Measurements from ENCODE around the gene SLITRK3.

SLITRK3 gene

DNA sequence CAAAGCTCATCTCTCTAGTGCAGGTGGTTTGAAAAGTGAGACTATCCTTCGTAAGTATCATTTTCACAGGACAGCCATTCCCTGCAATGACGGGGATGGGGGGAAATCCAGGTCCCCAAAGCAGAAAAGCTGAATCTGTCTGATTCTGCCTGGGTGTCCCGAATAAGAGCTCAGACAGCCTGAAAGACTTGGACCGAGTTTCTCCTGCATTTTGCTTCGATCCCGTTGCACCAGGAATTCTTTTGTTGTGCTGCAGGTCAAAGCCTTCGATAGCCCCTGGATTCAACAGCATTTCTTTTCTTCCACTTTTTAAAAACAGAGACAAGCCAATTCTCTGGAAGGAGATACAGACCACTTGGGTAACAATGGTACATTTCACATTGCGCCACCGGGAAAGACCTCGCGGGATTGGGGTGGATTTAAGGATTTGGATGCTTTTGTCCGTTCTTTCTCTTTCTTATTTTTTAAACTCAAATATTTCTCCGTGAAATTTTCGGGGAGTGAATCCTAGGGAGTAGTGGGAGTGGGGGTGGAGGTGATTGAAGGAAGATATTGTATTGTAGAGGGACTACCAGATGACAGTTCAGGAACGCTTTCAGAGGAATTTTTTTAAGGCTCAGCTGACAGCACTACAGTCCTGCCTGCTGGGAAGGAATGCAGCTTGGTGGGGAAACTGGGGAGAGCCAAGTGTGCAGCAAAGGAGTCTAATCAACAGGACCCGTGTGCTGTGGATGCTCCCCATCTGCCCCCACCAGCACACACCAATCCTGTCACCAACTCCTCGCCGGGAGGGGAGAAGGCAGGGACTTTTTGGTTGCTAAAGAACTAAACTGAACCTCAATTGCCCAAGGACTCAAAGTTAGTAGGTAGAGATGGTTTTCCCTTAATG lies 2.6 kb downstream of the SLITRK3 start:
- H3K4me3 ChIP-seq (ENCODE audit: control insufficient read depth, low read depth, low read length): no peak overlapping the region
- TF ChIP-seq, protein P1, sequence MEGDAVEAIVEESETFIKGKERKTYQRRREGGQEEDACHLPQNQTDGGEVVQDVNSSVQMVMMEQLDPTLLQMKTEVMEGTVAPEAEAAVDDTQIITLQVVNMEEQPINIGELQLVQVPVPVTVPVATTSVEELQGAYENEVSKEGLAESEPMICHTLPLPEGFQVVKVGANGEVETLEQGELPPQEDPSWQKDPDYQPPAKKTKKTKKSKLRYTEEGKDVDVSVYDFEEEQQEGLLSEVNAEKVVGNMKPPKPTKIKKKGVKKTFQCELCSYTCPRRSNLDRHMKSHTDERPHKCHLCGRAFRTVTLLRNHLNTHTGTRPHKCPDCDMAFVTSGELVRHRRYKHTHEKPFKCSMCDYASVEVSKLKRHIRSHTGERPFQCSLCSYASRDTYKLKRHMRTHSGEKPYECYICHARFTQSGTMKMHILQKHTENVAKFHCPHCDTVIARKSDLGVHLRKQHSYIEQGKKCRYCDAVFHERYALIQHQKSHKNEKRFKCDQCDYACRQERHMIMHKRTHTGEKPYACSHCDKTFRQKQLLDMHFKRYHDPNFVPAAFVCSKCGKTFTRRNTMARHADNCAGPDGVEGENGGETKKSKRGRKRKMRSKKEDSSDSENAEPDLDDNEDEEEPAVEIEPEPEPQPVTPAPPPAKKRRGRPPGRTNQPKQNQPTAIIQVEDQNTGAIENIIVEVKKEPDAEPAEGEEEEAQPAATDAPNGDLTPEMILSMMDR (IDR thresholded peaks at IDR 0.05; ENCODE audit: control insufficient read depth, insufficient read depth, low read depth, low read length, missing control alignments): no peak
- no peak for DNase-seq (ENCODE audit: low read depth)

DNA sequence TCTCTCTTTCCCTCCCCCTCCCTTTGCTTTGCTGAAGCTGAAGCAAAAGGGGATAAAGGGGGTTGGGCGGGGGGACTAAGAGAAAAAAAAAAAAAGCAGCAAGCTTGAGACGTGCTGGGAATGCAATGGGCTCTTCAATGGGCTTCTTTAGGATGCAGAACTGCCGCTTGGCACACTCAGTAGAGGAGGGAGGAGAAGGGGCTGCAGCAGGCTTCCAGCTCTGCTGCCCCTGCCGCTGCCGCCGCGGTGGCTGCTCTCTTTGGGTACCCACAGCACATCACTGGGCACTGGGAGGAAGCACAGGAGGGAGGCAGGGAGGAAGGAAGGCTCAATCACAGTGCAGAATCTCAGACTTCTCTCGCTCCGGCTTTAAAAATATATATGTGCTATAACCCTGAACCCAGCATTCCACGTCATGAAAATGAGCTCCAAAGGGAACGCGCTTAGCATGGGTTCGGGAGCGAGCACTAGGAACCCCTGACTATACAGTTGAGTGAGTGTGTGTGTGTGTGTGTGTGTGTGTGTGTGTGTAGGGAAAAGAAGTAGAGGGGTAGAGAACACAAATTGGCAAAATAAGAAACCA lies 3.5 kb downstream of the SLITRK3 start:
- TF ChIP-seq, protein P1 (IDR thresholded peaks at IDR 0.05; ENCODE audit: control insufficient read depth, insufficient read depth, low read depth, low read length, missing control alignments): no peak
- DNase-seq (ENCODE audit: low read depth): no peak
- no peak overlapping the region for H3K4me3 ChIP-seq (ENCODE audit: control insufficient read depth, low read depth, low read length)

DNA sequence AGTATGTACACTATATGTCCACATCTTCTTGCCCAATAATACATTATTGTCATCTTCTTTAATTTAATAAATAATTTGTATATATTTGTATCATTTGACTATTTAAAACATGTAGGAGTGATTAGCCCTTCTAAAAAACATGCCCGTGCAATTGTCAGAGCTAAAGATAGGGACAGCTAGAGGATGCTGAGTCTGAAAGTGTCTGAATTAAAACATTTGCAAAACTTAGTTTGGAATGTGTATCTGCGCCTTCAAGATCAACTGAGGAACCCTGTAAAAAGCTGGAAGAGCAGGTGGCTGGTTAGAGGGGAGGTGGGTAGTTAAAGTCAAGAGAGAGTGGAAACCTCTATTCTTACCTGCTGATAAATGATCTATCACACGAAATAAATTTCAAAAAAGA lies 4.7 kb downstream of the SLITRK3 start:
- H3K4me3 ChIP-seq (ENCODE audit: control insufficient read depth, low read depth, low read length): no peak overlapping the region
- DNase-seq (ENCODE audit: low read depth): no peak
- TF ChIP-seq, protein P1 (IDR thresholded peaks at IDR 0.05; ENCODE audit: control insufficient read depth, insufficient read depth, low read depth, low read length, missing control alignments): no peak

DNA sequence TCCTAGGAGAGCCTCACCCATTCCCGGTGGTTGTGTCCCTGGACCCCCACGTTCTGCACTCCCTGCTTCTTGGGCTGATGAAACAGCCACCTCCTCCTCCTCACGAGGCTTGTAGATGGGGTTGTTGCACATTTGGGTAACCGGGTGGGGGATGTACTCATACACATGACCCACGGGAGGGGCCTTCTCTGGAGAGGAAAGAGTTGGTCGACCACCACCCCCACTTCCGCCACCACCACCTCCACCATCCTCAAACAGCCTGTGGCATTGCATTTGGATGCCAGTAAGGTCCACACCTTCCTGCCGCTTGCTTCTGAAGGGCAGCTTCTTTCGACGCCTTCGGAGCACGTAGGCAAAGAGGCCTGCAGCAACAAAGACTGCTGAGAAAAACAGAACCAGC lies 7.7 kb downstream of the SLITRK3 start:
- no peak for DNase-seq (ENCODE audit: low read depth)
- TF ChIP-seq, protein P1 (IDR thresholded peaks at IDR 0.05; ENCODE audit: control insufficient read depth, insufficient read depth, low read depth, low read length, missing control alignments): no peak
- no peak overlapping the region for H3K4me3 ChIP-seq (ENCODE audit: control insufficient read depth, low read depth, low read length)

DNA sequence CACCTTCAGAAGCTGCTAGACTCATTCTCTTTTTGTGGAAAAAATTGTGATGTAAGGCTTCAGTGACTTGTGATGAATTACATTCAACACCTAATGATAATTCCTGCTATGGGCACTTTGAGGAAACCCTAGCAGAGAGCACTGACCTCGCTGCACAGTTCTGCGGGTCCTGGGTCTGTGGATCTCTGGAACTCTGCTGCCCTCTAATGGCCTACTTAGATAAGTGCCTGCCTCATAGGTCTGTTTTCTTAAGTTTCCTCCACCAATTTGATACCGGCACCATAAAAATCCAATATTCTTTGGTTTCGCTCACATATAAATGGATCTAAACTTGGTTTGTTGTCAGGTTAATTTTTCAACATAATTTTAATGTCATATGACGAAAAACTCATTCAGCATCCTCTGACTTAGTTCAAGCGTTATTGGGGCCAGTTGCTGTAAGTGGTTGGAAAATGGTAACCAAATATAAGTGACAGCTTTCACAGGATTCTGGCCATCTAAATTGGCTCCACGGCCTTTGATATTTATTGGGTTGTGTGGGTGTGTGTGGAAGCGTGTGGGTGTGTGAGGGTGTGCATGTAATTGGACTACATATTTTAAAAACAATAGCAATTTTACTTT lies 10.4 kb downstream of the SLITRK3 start:
- TF ChIP-seq, protein P1 (IDR thresholded peaks at IDR 0.05; ENCODE audit: control insufficient read depth, insufficient read depth, low read depth, low read length, missing control alignments): peak; percentile 84
- peak; percentile 4 for DNase-seq (ENCODE audit: low read depth)

DNA sequence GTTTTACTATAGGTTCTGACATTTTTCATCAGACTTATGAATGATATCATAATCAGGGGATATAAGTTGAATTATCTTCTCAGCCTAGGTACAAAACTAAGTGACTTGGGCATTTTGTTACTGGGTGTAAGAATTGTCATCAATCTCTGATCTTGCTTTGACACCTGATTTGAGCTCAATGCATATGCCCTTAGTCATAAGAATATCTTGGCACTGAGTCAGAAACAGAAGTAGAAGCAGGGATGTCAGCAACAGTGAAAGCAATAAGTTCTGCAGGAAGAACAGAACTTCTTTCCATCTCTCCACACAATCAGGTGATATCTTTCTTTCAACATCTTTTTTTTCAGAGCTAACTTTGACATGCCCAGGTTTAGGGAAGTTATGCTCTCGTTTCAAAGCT lies 14.6 kb downstream of the SLITRK3 start:
- DNase-seq (ENCODE audit: low read depth): no peak
- TF ChIP-seq, protein P1 (IDR thresholded peaks at IDR 0.05; ENCODE audit: control insufficient read depth, insufficient read depth, low read depth, low read length, missing control alignments): no peak
- no peak overlapping the region for H3K4me3 ChIP-seq (ENCODE audit: control insufficient read depth, low read depth, low read length)

More for the DNA sequence above, 10.4 kb downstream of the SLITRK3 start:
- H3K4me3 ChIP-seq (ENCODE audit: control insufficient read depth, low read depth, low read length): no peak overlapping the region

All from AG09309 (cell line).